ENCODE data around the gene NOC4L.

DNA sequence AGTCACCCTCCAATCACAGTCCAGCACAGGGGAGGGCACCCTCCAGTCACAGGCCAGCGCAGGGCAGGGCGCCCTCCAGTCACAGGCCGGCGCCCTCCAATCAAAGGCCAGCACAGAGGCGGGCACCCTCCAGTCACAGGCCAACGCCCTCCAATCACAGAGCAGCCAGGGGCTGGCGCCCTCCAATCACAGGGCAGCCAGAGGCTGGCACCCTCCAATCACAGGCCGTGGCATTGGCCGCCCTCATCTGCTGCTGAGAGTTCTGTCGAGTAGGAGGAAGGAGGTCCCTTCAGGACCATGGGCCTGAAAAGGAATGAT, 26.7 kb upstream of the NOC4L start:
- no peak for TF ChIP-seq EZH2 (IDR thresholded peaks at IDR 0.05; ENCODE audit: borderline replicate concordance, low read length)
- TF ChIP-seq, protein P1, sequence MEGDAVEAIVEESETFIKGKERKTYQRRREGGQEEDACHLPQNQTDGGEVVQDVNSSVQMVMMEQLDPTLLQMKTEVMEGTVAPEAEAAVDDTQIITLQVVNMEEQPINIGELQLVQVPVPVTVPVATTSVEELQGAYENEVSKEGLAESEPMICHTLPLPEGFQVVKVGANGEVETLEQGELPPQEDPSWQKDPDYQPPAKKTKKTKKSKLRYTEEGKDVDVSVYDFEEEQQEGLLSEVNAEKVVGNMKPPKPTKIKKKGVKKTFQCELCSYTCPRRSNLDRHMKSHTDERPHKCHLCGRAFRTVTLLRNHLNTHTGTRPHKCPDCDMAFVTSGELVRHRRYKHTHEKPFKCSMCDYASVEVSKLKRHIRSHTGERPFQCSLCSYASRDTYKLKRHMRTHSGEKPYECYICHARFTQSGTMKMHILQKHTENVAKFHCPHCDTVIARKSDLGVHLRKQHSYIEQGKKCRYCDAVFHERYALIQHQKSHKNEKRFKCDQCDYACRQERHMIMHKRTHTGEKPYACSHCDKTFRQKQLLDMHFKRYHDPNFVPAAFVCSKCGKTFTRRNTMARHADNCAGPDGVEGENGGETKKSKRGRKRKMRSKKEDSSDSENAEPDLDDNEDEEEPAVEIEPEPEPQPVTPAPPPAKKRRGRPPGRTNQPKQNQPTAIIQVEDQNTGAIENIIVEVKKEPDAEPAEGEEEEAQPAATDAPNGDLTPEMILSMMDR (IDR thresholded peaks at IDR 0.05; ENCODE audit: low read length), result no peak
